H7 (cell line): ENCODE results near the gene MED13L. TPM values are rescaled to one million over a fixed set of nuclear protein-coding genes. Genes with fewer than 3 reads are reported as not detected.
A peak's percentile ranks its signal among the peaks of the same experiment; 100 is the strongest.
"Not testable (repeated sequence)": the region's sequence is repeated elsewhere in the genome, so short reads cannot be mapped to it uniquely, and the experiment has no call there.

ENCODE experiments used
- DNase-seq: peaks from one replicate; pipeline ENCODE4 v3.0.0; 2012
- H3K27me3 ChIP-seq: 2 replicates; pipeline ENCODE4 v1.6.0; 2011; ENCODE audit warnings: mild to moderate bottlenecking, low read length; ENCODE audit not compliant: control insufficient read depth, insufficient read depth
- H3K36me3 ChIP-seq: replicated peaks from 2 replicates; pipeline ENCODE4 v1.5.1; 2011; ENCODE audit warnings: low read length; ENCODE audit not compliant: control insufficient read depth, insufficient read depth
- H3K4me3 ChIP-seq: 2 replicates; pipeline ENCODE4 v1.5.1; 2011; ENCODE audit warnings: low read depth, mild to moderate bottlenecking, control low read depth, low read length, moderate library complexity; ENCODE audit not compliant: insufficient read depth
- total RNA-seq: library from RNA; depleted of rRNA; stranded (reverse); fragments of >200 nt; shearing (Covaris generic); gene quantifications from 2 replicates; pipeline ENCODE4 v1.2.3, GENCODE V29; 2014

MED13L gene
- total RNA-seq, 1 experiment from 2014 or later, result 39.7 TPM

DNA sequence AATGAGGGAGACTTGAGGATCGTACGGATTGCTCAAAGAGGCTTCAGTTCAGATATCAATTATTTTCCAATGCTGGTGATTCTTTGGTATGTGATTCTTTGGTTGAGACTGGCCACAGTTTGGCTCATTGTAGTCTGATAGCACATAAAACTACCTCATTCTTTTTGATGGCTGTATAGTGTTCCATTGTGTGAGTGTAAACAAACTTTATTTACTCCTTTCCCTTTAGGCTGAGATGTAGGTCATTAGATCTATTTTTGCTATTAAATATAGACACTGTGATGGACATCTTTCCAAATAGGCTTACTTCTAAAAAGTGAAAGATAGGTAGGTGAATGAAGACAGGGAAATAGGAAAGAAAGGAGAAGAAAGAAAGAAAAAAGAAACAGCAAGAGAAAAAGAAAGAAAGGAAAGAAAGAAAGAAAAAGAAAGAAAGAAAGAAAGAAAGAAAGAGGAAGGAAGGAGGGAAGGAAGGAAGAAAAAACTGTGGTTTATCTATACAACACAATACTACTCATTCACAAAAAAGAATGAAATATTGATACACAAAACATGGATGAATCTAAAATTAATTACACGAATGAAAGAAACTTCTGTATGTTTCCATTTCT is 19.8 kb upstream of the MED13L start:
- no peak for DNase-seq
- Histone ChIP-seq H3K27me3 (no peaks in the 10 kb centered on the region), H3K36me3 (no peaks in the 10 kb centered on the region), H3K4me3 (no peak overlapping the region)

DNA sequence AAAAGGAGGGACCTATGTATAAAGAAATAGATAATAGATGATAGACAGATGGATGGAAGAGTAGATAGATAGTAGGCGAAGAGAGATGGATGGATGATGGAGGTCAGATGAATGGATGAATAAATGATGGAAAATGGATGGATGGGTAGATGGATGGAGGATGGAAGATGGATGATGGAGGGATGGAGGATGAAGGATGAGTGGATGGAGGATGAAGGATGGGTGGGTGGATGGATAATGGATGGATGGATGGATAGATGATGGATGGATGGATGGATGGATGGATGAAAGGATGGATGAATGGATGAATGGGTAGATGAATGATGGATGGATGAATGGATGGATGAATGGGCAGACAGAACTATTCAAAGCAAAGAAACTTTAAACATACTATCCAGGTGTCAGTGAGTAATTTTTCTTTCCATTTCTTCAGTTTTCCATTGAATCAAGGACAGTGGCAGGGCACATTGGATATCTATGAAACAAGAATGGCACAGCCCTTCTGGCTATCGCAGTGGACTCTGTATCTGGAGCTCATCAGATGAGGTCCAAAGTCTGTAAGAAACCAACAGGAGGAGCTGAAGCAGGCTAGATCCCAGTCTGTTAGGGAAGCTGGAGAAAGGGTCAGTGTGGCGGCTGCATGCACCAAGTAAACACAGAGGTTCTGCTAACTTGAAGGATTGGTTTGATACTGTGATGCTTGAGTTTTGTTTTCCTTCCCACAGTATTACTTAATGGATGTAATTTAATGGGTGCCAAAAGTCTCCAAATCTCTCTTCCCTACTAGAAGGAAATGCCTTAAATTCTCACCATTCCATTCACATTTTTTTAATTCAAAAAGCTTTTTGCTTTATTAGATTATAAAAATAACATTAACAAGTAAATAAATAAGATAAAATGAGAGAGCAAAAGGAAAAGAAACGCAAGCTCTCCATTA is 18.1 kb upstream of the MED13L start:
- no peak overlapping the region for H3K4me3 ChIP-seq
- DNase-seq, result no peak
- H3K36me3 ChIP-seq, result no peaks in the 10 kb centered on the region
- no peaks in the 10 kb centered on the region for H3K27me3 ChIP-seq

DNA sequence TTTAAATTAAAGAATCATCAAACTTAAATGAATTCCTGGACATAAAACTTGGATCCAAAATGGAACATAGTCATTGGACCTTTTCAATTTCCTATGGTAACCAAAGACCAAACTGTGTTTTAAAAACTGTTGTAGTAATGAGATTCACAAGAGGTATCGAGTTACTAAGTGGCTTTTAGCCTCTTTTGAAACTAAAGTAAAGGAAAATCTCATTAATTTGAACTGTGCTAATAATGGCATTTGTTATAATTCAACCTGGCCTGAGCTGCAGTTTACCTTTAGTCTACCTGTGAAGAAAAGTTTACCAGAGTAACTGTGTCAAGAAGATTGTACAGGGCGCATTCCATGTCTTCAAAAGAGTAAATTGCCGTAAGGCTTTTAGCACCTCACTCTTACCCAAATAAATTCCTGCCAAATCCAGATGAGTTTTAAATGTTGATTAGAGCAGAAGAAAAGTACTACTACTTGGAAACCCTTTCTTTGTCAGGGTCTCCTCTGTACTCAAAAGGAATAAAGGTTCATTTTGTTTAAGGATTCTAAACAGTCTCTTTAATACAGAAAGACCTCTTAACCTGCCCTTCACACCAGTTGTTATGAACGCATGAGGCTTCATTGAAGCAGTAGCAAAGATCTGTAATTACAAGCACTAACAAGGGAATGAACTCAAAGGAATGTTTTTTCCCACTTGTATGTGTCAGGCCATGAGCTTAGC is 17.1 kb upstream of the MED13L start:
- H3K27me3 ChIP-seq, result no peaks in the 10 kb centered on the region
- H3K4me3 ChIP-seq, result no peak overlapping the region
- H3K36me3 ChIP-seq, result no peaks in the 10 kb centered on the region
- no peak for DNase-seq

DNA sequence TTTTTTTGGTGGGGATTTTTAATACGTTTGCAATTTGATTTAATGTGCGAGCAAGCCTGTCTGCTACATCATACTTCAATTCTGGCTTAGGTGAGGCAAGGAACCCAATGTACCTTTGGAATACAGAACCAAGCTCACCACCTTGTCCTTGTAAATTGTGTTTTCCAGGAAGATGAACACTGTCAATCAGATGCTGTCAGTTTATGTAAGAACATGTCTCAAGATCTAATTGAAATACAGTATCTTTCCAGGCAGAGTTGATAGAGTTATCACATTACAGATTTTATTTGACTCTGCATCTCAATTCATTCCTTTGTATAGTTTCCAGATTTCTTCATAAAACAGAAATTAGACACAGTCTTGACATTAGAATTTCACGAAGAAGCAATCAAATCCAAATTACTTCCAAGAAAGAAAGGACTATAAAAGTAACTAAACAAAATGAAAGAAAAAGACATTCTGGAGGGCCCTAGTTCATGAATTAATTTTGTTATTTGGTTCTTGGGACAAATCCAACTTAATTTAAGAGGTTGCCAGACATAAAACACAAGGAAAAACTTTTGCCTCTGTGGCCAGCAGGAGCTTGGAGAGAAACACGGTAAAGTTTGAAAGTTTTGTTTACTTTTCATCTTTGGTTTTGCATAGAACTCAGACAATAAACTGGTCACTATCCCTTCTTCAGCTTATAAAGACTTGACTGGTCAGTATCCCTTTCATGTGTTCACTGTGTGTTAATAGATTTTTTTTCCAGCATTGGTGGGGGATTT is 16.4 kb upstream of the MED13L start:
- DNase-seq, result no peak
- no peak overlapping the region for H3K4me3 ChIP-seq
- H3K27me3 ChIP-seq, result no peaks in the 10 kb centered on the region
- no peaks in the 10 kb centered on the region for H3K36me3 ChIP-seq

DNA sequence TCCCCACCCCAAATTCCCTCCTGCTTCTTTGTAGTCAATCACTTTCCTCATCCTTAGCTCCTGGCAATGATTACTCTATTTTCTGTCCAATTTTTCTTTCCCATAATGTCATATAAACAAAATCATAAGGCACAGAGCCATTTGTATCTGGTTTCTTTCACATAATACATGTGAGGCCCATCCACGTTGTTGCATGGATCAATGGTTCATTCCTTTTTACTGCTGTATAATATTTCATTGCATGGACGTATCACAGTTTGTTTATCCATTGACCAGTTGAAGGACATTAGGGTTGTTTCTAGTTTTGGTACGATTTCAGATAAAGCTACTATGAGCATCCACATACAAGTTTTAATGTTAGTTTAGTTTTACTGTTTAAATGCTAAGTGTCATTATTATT is 13.7 kb upstream of the MED13L start:
- DNase-seq, result no peak
- H3K36me3 ChIP-seq, result no peaks in the 10 kb centered on the region
- no peaks in the 10 kb centered on the region for H3K27me3 ChIP-seq
- no peak overlapping the region for H3K4me3 ChIP-seq

DNA sequence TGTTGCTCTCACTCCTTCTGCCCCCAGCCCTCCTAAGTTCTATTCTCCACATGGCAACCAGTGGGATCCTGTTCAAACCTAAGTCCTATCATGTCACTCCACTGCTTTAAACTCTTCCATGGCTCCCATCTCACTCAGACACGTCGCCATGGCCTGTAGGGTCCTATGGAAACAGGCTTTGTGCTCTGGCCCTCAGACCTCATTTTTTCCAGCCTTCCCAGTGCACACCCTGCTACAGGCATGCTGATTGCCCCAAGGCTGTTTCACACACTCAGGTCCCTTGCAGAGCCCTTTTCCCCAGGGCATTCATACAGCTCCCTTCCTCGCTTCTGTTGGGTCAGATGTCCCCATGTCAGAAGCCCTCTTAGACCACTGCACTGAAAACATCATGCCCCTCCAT is 11.2 kb upstream of the MED13L start:
- Histone ChIP-seq H3K4me3 (no peak overlapping the region), H3K36me3 (no peaks in the 10 kb centered on the region), H3K27me3 (no peaks in the 10 kb centered on the region)
- DNase-seq, result no peak

DNA sequence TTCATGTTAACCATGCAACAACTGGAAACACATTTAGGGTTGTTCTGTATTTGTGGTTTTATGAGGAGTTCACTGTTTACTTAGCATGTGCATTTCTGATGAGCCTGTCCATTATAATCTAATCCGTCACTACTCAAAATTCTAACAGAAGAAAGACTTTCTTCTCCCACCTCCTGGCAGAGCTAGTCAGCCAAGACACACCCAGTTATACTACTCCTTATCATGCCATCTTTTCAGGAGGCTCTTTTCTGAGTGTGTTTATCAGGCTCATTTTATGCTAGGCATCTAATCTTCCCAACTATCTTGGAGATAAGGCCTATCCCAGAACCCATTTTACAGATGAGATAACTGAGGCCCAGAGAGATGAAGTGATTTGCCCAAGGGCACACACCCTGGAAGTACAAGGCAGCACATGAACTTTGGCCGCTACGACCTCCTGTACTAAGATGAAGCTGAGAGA is 10.4 kb upstream of the MED13L start:
- Histone ChIP-seq H3K27me3 (no peaks in the 10 kb centered on the region), H3K36me3 (no peaks in the 10 kb centered on the region), H3K4me3 (no peak overlapping the region)

DNA sequence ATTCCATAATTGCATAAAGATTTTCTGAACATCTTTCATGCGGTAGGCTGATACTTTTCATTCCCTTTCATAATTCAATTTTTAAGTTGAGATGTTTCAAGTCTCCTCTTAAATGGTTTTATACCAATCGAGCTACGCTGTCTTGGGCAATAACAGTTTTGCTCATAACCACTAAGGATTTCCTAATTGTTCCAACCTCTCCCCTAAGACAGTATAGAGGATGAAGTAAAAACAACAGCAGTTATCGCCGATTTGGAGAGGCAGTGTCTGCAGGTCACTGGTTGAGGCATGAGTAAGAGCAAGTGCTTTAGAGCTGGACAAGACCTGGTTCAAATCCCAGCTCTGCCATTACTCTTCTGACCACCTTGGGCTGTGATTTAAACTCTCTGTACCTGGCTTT is 6.9 kb upstream of the MED13L start:
- Histone ChIP-seq H3K27me3 (no peaks in the 10 kb centered on the region), H3K36me3 (no peaks in the 10 kb centered on the region), H3K4me3 (no peak overlapping the region)
- no peak for DNase-seq

More for the DNA sequence above, 10.4 kb upstream of the MED13L start:
- no peak for DNase-seq

DNA sequence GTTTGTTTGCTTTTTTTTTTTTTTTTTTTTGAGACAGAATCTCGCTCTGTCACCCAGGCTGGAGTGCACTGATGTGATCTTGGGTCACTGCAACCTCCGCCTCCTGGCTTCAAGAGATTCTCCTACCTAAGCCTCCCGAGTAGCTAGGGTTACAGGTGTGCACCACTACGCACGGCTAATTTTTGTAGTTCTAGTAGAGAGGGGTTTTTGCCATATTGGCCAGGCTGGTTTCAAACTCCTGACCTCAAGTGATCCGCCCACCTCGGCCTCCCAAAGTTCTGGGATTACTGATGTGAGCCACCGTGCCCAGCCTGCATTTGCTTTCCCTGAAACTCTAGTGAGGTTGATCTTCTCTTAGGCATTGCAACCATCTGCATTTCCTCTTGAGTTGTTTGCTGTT is 6.4 kb upstream of the MED13L start:
- H3K27me3 ChIP-seq, H3K36me3 ChIP-seq, H3K4me3 ChIP-seq, DNase-seq: not testable (repeated sequence)

DNA sequence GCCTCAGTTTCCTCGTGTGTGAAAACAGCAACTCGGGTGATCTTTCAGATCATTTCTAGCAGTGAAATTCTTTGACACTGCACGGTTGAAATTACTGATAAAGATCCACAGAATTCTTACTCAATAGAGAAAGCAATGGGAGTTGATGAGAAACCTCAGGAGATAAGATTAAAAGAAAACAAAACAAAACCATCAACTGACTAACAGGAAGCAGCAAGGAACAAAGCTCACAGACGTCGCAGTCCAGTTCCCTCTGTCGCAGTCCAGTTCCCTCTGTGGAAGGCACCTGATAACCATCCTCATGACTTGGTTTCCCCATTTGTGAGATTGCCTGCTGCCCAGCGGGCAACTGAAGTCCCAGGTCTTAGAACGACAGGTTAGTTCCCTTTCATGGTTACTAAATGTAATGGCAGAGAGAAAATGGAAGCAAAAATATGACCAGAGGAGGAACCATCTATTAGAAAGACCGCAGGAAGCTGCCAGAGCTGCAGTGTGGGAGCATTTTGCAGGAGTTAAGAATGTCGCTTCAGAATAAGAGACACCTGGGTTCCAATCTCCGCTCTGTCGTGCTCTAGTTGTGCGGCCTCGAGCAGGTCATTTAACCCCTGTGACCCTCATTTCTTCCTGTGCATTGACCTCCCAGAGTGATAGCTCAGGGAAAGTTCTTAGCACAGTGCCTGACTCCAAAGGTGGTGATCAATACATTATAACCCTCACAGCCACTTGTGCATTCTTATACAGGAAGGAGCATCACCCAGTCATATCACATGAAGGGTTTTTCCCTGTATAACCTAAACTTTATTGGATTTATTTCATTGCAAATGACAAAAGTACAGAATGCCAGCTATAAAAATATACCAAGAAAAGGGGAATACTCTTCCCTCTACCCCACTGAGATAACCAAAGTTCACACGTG is 5.1 kb upstream of the MED13L start:
- no peaks in the 10 kb centered on the region for H3K27me3 ChIP-seq

DNA sequence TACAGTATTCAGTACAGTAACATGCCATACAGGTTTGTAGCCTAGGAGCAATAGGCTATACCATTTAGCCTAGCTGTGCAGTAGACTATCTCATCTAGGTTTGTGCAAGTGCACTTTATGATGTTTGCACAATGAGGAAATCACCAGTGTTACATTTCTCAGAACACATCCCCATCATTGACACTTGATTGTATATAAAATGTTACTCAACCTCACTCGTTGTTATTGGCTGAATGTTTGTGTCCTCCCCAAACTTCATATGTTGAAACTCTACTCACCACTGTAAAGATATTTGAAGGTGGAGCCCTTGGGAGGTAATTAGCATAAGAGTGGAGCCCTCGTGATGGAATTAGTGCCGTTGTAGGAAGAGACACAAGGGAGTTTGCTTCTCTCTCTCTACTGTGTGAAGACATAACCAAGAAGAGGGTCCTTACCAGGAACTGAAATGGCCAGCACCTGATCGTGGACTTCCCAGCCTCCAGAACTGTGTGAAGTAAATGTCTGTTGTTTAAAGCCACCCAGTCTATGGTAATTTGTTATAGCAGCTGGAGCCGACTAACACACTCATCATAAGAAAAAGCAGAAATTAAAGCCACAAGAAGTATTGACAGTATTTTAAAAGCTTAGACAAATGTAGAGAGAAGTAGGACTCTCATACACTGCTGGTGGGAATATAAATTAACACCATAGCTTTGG is 3.2 kb upstream of the MED13L start:
- DNase-seq, result no peak
- no peak overlapping the region for H3K4me3 ChIP-seq
- H3K36me3 ChIP-seq, result no peaks in the 10 kb centered on the region
- H3K27me3 ChIP-seq, result no peaks in the 10 kb centered on the region

More for the DNA sequence above, 5.1 kb upstream of the MED13L start:
- H3K4me3 ChIP-seq, result no peak overlapping the region
- no peak for DNase-seq
- H3K36me3 ChIP-seq, result no peaks in the 10 kb centered on the region

DNA sequence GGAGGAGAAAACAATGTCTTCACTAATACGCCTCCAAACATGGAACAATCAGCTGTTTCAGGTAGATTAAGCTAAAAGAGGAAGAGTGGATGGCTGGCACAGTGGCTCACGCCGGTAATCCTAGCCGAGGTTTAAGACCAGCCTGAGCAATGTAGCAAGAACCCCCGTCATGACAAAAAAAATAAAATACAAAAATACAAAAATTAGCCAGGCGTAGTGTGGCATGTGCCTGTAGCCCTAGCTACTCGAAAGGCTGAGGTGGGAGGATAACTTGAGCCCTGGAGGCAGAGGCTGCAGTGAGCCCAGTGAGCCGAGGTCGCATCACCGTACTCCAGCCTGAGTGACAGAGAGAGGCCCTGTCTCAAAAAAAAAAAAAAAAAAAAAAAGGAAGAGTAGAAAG is 1.2 kb upstream of the MED13L start:
- no peak for DNase-seq
- H3K36me3 ChIP-seq, result no peaks in the 10 kb centered on the region
- peak overlapping the region; percentile 65; the same call in 1 of the 2 replicates for H3K4me3 ChIP-seq
- H3K27me3 ChIP-seq, result no peaks in the 10 kb centered on the region

DNA sequence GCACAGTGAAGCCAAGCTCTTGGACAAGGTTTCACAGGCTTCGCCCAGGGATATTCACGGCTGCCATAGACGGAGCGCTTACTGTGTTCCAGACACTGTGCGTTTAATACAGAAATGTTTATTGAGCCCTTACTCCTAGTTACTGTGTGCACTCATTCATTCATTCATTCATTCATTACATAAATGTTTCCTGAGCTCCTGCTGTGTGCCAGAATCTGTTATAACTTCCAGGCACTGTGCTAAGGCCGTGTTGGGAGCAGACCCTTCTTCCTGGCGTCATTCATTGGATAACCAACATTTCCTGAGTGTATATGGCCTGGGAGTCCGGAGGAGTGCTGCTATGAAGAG is 760 bp upstream of the MED13L start:
- H3K27me3 ChIP-seq, result no peaks in the 10 kb centered on the region
- H3K4me3 ChIP-seq, result peak overlapping the region; percentile 65
- DNase-seq, result no peak
- no peaks in the 10 kb centered on the region for H3K36me3 ChIP-seq
